ENCODE measurements around the gene MAGI2. TPM values are rescaled to one million over a fixed set of nuclear protein-coding genes. Genes with fewer than 3 reads are reported as not detected.

The MAGI2 gene
- total and polyA plus RNA-seq, 2 of the 13 experiments (the other 11 are each of a cell fraction or from before 2014, with no cell fraction given): 1.5 to 3.8 TPM

- Histone ChIP-seq H3K27ac (ENCODE audit: extremely low read length, insufficient read depth, low read length) (no peak overlapping the region), H3K4me2 (ENCODE audit: low read depth, low read length) (no peak overlapping the region), H3K4me1 (ENCODE audit: insufficient read depth, low read length) (no peaks in the 10 kb centered on the region), H3K4me3 (replicated peaks in 1 of 3; ENCODE audit: insufficient read depth in 1 of 3, low read depth in 2 of 3, low read length in 3 of 3) (no peak overlapping the region), H3K36me3 (replicated peaks in 1 of 2; ENCODE audit: control insufficient read depth in 1 of 2, insufficient read depth in 2 of 2, low read length in 2 of 2) (no peaks in the 10 kb centered on the region), H3K9me3 (ENCODE audit: low read length) (no peaks in the 10 kb centered on the region), H3K79me2 (ENCODE audit: insufficient read depth, low read length) (no peaks in the 10 kb centered on the region), H2AFZ (ENCODE audit: low read length) (no peak overlapping the region), H3K27me3 (ENCODE audit: control insufficient read depth in 1 of 2, insufficient read depth in 2 of 2, low read length in 2 of 2) (no peaks in the 10 kb centered on the region), H4K20me1 (ENCODE audit: insufficient read depth, low read length) (no peaks in the 10 kb centered on the region), H3K9ac (ENCODE audit: insufficient read depth, low read depth, low read length) (no peak overlapping the region)
- DNase-seq (ENCODE audit: low spot score) (no peak), ATAC-seq (no peak), FAIRE-seq (no peak)
- ChIA-PET CTCF (ENCODE audit: low intra/inter-chr PET ratio, low total read pairs) (no interaction called here), POLR2A (no interaction called here)
- TF ChIP-seq U2AF2 (IDR thresholded peaks at IDR 0.05; ENCODE audit: low read depth, low read length) (no peak), SOX5 (CRISPR knock-in tag; IDR thresholded peaks at IDR 0.05; ENCODE audit: borderline replicate concordance) (no peak), ZNF558 (CRISPR knock-in tag; IDR thresholded peaks at IDR 0.05; ENCODE audit: borderline replicate concordance) (no peak), MLXIP (CRISPR knock-in tag; IDR thresholded peaks at IDR 0.05; ENCODE audit: borderline replicate concordance) (no peak), JUND (CRISPR knock-in tag; IDR thresholded peaks at IDR 0.05) (no peak), ZBTB7B (CRISPR knock-in tag; IDR thresholded peaks at IDR 0.05) (no peak), FOXM1 (CRISPR knock-in tag; IDR thresholded peaks at IDR 0.05) (no peak), RFXANK (CRISPR knock-in tag; IDR thresholded peaks at IDR 0.05) (no peak), KDM5B (CRISPR knock-in tag; IDR thresholded peaks at IDR 0.05; ENCODE audit: borderline replicate concordance) (no peak)
- TF ChIP-seq, protein P1, sequence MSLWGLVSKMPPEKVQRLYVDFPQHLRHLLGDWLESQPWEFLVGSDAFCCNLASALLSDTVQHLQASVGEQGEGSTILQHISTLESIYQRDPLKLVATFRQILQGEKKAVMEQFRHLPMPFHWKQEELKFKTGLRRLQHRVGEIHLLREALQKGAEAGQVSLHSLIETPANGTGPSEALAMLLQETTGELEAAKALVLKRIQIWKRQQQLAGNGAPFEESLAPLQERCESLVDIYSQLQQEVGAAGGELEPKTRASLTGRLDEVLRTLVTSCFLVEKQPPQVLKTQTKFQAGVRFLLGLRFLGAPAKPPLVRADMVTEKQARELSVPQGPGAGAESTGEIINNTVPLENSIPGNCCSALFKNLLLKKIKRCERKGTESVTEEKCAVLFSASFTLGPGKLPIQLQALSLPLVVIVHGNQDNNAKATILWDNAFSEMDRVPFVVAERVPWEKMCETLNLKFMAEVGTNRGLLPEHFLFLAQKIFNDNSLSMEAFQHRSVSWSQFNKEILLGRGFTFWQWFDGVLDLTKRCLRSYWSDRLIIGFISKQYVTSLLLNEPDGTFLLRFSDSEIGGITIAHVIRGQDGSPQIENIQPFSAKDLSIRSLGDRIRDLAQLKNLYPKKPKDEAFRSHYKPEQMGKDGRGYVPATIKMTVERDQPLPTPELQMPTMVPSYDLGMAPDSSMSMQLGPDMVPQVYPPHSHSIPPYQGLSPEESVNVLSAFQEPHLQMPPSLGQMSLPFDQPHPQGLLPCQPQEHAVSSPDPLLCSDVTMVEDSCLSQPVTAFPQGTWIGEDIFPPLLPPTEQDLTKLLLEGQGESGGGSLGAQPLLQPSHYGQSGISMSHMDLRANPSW (CRISPR knock-in tag; IDR thresholded peaks at IDR 0.05; ENCODE audit: borderline replicate concordance): no peak
- TF ChIP-seq, protein P2, sequence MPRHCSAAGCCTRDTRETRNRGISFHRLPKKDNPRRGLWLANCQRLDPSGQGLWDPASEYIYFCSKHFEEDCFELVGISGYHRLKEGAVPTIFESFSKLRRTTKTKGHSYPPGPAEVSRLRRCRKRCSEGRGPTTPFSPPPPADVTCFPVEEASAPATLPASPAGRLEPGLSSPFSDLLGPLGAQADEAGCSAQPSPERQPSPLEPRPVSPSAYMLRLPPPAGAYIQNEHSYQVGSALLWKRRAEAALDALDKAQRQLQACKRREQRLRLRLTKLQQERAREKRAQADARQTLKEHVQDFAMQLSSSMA (CRISPR knock-in tag; IDR thresholded peaks at IDR 0.05): no peak
- TF ChIP-seq, protein P3, sequence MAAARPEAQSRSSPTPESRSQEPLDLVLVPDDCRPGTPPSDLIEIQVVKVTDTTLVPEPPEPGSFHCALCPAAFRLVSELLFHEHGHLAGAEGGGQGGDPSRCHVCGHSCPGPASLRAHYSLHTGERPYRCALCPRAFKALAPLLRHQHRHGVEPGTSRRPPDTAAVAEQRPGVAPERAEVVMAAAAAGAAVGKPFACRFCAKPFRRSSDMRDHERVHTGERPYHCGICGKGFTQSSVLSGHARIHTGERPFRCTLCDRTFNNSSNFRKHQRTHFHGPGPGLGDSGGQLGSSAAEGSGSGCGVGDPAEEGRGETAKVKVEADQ (CRISPR knock-in tag; IDR thresholded peaks at IDR 0.05; ENCODE audit: borderline replicate concordance): no peak
- BruUV-seq (replicated peaks): no TSS peak
- in situ Hi-C loops (cut with HindIII; ENCODE audit: extremely low pct_ligation_motif_present, low pct_unique_long_range_greater_than_20kb): no loop called here
- WGBS (ENCODE audit: low lambda C conversion rate): 50% methylated on average over 2 of the region's 2 CpGs
- intact Hi-C loops (cut with micrococcal nuclease; ENCODE audit: unreplicated experiment): no loop called here
Observed at GRCh38 chr7:78786055-78786454, 667.4 kb downstream of the MAGI2 start.
